ENCODE results near the gene USP40. TPM values are rescaled to one million over a fixed set of nuclear protein-coding genes. Genes with fewer than 3 reads are reported as not detected.

The USP40 gene
- total RNA-seq, 1 experiment from 2014 or later, result 127 TPM

DNA sequence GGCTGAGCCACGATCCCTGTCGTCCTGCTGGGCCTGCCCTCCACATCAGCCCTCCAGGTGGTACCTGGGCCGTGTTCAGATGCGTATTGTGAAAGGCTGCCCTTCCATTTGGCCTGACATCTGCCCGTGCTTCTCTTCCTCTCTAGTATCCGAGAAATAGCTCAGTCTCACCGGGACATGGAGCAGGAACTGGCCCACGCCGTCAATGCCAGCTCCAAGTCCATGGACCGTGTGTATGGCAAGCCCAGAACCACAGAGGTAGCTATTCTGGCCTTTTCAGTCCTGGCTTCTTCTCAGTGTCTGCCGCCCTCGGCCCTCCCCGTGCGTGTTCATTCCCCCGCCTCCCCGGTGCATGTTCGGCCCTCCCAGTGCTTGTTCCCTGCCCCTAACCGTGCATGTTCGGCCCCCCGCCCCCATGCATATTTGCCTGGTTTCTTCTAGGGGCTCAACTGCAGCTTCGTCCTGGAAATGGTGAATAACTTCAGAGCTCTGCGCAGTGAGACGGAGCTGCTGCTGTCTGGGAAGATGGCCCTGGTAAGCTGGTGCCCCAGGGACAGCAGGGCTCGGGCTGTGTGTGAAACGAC, 104.3 kb downstream of the USP40 start:
- TF ChIP-seq, protein P1, sequence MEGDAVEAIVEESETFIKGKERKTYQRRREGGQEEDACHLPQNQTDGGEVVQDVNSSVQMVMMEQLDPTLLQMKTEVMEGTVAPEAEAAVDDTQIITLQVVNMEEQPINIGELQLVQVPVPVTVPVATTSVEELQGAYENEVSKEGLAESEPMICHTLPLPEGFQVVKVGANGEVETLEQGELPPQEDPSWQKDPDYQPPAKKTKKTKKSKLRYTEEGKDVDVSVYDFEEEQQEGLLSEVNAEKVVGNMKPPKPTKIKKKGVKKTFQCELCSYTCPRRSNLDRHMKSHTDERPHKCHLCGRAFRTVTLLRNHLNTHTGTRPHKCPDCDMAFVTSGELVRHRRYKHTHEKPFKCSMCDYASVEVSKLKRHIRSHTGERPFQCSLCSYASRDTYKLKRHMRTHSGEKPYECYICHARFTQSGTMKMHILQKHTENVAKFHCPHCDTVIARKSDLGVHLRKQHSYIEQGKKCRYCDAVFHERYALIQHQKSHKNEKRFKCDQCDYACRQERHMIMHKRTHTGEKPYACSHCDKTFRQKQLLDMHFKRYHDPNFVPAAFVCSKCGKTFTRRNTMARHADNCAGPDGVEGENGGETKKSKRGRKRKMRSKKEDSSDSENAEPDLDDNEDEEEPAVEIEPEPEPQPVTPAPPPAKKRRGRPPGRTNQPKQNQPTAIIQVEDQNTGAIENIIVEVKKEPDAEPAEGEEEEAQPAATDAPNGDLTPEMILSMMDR (conservative IDR thresholded peaks at IDR 0.05), result no peak
- Histone ChIP-seq H3K9me2 (ENCODE audit: insufficient read depth) (no peaks in the 10 kb centered on the region), H2AFZ (no peak overlapping the region), H4K20me1 (ENCODE audit: insufficient read depth) (no peaks in the 10 kb centered on the region), H3K4me3 (no peak overlapping the region), H3K9me3 (ENCODE audit: insufficient read depth, low read depth) (no peaks in the 10 kb centered on the region), H3K27ac (no peak overlapping the region), H3K27me3 (ENCODE audit: insufficient read depth, low read depth) (no peaks in the 10 kb centered on the region), H3K4me2 (no peak overlapping the region), H3K79me2 (ENCODE audit: low read depth) (no peaks in the 10 kb centered on the region), H3F3A (ENCODE audit: insufficient read depth, low read depth) (no peaks in the 10 kb centered on the region), H3K4me1 (replicated peaks; ENCODE audit: insufficient read depth) (no peaks in the 10 kb centered on the region), H3K36me3 (ENCODE audit: low read depth) (peaks cover 12% of the 10 kb centered on the region; the same call in 1 of the 2 replicates)
- no peak for DNase-seq
- CTCF ChIA-PET, result interaction anchor here (0.5 kb wide), 1 partner anchor 79 kb away, joined by 6 read pairs; no protein-coding TSS in a partner anchor
- no TSS peak for BruUV-seq (replicated peaks)
- intact Hi-C loops (cut with micrococcal nuclease; ENCODE audit: unreplicated experiment), result no loop called here
- POLR2A ChIA-PET (ENCODE audit: unreplicated experiment), result interaction anchor here (0.6 kb wide), 1 partner anchor 229 kb away, joined by 3 read pairs; no protein-coding TSS in a partner anchor

DNA sequence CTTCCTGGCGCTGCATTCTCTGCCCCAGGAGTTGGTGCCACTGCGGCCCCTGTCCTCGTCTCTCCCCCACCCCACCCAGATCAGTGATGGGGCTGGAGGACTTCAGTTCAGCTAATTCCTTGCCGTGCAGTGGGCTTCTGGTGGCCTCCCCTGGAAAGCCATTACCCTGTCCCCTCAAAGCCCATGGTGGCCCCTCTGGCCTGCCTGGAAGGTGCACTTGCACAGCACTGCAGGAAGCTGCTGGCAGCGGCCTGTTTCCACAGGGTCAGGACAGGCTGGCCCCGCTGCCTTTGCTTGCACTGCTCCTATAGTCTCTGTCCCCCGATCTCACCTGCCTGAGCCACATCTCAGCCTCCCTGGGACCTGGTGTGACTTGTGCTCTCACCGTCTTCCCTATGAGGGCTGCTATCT, 105.1 kb downstream of the USP40 start:
- H3K9me3 ChIP-seq (ENCODE audit: insufficient read depth, low read depth), result no peaks in the 10 kb centered on the region
- no peaks in the 10 kb centered on the region for H3K4me1 ChIP-seq (replicated peaks; ENCODE audit: insufficient read depth)
- no peak for TF ChIP-seq EZH2 (IDR thresholded peaks at IDR 0.05; ENCODE audit: low read depth)
- TF ChIP-seq, protein P1 (conservative IDR thresholded peaks at IDR 0.05), result no peak
- CTCF ChIA-PET, result interaction anchor here (0.5 kb wide), 1 partner anchor 78 kb away, joined by 6 read pairs; no protein-coding TSS in a partner anchor
- no peak overlapping the region for H2AFZ ChIP-seq
- no peak for DNase-seq
- H3K4me3 ChIP-seq, result no peak overlapping the region
- H4K20me1 ChIP-seq (ENCODE audit: insufficient read depth), result no peaks in the 10 kb centered on the region
- no peaks in the 10 kb centered on the region for H3F3A ChIP-seq (ENCODE audit: insufficient read depth, low read depth)
- no TSS peak for BruUV-seq (replicated peaks)
- peaks cover 19% of the 10 kb centered on the region; the same call in 1 of the 2 replicates for H3K36me3 ChIP-seq (ENCODE audit: low read depth)
- H3K27me3 ChIP-seq (ENCODE audit: insufficient read depth, low read depth), result no peaks in the 10 kb centered on the region
- intact Hi-C loops (cut with micrococcal nuclease; ENCODE audit: unreplicated experiment), result no loop called here
- POLR2A ChIA-PET (ENCODE audit: unreplicated experiment), result no interaction called here
- no peaks in the 10 kb centered on the region for H3K79me2 ChIP-seq (ENCODE audit: low read depth)
- H3K9me2 ChIP-seq (ENCODE audit: insufficient read depth), result no peaks in the 10 kb centered on the region
- no peak overlapping the region for H3K4me2 ChIP-seq
- no peak overlapping the region for H3K27ac ChIP-seq

- POLR2A ChIA-PET (ENCODE audit: unreplicated experiment), result no interaction called here
- intact Hi-C loops (cut with micrococcal nuclease; ENCODE audit: unreplicated experiment), result no loop called here
- Histone ChIP-seq H3K4me1 (replicated peaks; ENCODE audit: insufficient read depth) (no peaks in the 10 kb centered on the region), H3K36me3 (ENCODE audit: low read depth) (peaks cover 25% of the 10 kb centered on the region; the same call in 1 of the 2 replicates), H2AFZ (no peak overlapping the region), H3K27me3 (ENCODE audit: insufficient read depth, low read depth) (no peaks in the 10 kb centered on the region), H3K9me2 (ENCODE audit: insufficient read depth) (no peaks in the 10 kb centered on the region), H3K27ac (no peak overlapping the region), H3K4me2 (no peak overlapping the region), H3K9me3 (ENCODE audit: insufficient read depth, low read depth) (no peaks in the 10 kb centered on the region), H3K79me2 (ENCODE audit: low read depth) (no peaks in the 10 kb centered on the region), H3F3A (ENCODE audit: insufficient read depth, low read depth) (no peaks in the 10 kb centered on the region), H3K4me3 (no peak overlapping the region), H4K20me1 (ENCODE audit: insufficient read depth) (no peaks in the 10 kb centered on the region)
- BruUV-seq (replicated peaks), result no TSS peak
- peak; percentile 62 to 63 for DNase-seq
- CTCF ChIA-PET, result no interaction called here
- no peak for TF ChIP-seq EZH2 (IDR thresholded peaks at IDR 0.05; ENCODE audit: low read depth)
- TF ChIP-seq, protein P1 (conservative IDR thresholded peaks at IDR 0.05), result no peak
Measured at GRCh38 chr2:233460726-233461441, 105.7 kb downstream of the USP40 start.

Data from PC-9 (cell line).